Measurements from ENCODE around the gene DYRK2.

Gene DYRK2

DNA sequence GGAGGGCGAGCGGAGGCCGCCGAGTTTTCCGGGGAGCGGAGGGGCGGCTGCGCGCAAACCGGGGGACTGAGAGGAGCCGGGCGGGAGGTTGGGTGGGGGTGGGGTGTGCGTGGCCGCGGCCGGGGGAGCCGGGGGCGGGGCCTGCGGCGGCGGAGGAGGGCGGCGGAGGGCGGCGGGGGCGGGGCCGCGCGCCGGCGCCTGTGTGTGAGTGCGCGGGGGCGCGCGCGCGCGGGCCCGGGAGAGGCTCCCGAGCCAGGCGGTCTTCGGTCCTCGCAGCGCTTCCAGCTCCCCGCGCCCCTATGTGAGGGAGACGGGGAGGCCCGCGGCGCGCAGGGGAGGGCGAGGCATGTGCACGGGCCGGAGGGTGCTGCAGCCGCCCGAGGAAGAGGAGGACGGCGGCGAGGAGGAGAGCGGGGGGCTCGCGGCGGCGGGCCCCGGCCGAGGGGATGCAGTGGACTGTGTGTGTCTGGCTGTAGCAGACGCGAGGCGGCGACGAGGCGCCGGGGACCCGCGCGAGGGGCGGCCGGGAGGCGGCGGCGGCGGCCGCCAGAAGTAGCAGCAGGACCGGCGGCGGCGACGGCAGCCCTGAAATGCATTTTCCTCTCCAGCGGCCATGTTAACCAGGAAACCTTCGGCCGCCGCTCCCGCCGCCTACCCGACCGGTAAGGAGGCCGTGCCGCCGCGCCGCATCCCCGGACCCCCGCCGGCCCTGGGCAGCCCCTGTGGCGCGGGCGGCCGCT lies at the start of gene DYRK2:
Gene DYRK2 (plus strand): TSS at position 225 of the 740 bp plus-strand sequence. CDS start 389 bp downstream, at position 614.
- peak; percentile 72 to 80 for DNase-seq

DNA sequence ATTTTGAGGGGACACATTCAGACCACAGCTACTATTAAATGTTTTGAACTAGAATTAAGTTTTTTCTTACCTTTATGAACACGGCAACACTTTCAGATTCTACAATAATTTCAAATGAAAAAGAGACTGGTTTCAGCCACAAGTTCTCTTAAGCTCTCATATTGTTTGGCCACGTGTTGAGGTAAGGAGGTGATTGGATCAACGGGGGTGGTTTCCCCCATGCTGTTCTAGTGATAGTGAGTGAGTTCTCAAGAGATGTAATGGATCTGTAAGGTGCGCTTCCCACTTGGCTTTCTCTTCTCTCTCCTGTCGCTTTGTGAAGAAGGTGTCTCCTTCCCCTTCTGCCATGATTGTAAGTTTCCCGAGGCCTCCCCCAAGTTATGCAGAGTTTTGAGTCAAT lies 48.9 kb upstream of the DYRK2 start:
- no peak for DNase-seq

GRCh38 chr12:67601126-67601525 lies 47.4 kb upstream of the DYRK2 start:
- DNase-seq = no peak

- no peak for DNase-seq
Measured at GRCh38 chr12:67609226-67609870, 39.2 kb upstream of the DYRK2 start.

DNA sequence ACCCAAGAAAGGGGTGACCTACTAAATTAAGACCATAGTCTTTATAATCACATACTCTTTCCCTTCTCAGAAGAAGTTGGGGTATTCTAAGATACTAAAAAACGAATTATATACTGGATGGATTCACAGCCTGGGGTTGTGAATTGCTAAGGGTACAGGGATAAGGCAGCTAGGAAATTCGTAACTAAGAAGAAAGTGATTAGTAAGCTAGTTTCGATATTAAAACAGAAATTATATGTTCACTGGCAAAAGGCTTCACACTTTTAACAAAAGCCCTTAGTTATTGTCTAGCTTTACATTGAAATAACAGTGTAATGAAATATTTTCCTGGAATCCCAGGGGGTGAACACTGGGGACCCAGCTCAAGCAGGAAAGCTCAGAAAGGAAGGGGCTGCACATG lies 35.5 kb upstream of the DYRK2 start:
- DNase-seq = no peak

DNA sequence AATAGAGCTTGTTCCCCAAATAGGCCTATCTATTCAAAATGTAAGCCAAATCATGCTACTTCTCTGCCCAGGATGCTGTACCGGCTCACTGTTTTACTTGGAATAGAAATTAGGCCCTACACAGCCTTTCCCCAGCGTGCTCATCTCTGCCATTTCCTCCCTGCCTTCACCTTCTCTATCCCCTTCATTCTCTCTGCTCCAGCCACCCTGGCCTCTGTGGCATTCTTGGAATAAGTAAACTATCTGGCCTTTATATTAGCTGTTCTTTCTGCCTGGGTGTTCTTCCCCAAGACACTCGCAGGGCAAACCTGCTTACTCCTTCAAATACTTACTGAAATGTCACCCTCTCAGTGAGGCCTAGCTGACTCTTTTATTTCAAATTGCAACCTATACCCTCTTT lies 30.9 kb upstream of the DYRK2 start:
- DNase-seq = no peak

GRCh38 chr12:67618303-67618702 lies 30.2 kb upstream of the DYRK2 start:
- no peak for DNase-seq

- no peak for DNase-seq
Measured at GRCh38 chr12:67621112-67621511, 27.4 kb upstream of the DYRK2 start.

DNA sequence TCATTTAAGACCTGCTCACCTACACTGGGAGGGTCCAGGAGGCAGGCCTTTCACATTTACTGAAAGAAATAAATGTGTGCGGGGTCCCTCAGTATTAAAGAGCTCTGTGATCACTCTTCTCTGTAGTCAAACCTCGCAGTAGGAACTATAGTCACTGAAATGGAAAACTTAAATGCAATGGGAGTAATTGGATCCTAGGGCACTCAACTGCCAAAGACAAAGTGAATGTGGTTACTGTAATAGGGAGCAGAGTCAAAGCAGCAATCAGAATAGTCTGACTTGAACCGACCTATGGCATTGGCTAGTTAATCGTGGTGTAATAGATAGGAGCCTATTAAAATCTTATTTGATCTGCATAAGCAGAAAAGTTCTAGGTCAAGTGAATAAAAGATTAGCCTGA lies 26.6 kb upstream of the DYRK2 start:
- no peak for DNase-seq

DNA sequence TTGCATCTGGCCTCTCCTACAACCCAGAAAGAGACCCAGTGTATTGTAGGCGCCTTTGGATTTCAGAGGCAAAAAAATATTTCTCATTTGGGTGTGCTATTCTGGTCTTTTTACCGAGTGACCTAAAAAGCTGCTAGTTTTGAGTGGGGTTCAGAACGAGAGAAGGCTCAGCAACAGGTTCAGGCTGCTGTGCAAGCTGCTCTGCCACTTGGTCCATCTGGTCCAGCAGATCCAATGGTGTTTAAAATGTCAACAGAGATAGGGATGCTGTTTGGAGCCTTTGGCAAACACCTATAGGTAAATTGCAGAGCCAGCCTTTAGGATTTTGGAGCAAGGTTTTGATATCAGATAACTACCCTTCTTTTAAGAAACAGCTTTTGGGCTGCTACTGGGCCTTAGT lies 25.3 kb upstream of the DYRK2 start:
- DNase-seq = no peak

GRCh38 chr12:67624355-67624754 lies 24.2 kb upstream of the DYRK2 start:
- DNase-seq = no peak

GRCh38 chr12:67625004-67625403 lies 23.5 kb upstream of the DYRK2 start:
- no peak for DNase-seq

DNA sequence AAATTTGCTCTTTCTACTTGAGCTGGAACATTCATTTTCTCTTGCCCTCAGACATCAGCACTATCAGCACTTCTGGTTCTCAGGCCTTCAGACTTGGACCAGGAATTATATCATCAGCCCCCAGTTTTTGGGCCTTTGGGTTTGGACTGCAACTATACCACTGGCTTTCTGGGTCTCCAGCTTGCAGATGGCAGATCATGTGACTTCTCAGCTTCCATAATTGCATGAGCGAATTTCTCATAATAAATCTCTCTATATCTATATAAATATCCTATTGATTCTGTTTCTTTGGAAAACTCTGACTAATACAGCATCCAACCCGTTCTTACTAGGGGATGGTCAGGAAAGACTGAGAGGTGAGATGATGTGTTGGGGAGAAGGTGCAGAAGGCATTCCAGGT lies 22.4 kb upstream of the DYRK2 start:
- DNase-seq = no peak

GRCh38 chr12:67630373-67631088 lies 18.0 kb upstream of the DYRK2 start:
- peak; percentile 68 to 75 for DNase-seq

DNA sequence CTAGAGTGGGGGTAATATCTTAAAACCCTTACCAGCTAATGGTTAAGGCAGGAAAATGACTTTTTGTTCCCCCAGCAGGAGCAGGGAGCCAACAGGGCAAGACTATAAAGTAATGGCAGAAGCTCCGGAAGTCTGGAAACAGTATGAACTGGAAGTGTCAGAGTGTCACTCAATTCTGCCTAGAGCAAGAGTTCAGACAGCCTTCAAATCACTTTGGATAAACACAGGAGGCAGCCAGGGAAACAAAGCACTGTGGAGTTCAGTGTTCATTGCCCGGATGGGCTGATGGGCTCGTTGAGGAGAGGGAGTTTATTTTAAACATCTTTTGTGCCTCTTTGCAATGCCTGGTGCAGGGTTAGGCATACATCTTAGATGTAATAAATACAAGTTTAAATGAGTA lies 16.5 kb upstream of the DYRK2 start:
- DNase-seq = no peak

DNA sequence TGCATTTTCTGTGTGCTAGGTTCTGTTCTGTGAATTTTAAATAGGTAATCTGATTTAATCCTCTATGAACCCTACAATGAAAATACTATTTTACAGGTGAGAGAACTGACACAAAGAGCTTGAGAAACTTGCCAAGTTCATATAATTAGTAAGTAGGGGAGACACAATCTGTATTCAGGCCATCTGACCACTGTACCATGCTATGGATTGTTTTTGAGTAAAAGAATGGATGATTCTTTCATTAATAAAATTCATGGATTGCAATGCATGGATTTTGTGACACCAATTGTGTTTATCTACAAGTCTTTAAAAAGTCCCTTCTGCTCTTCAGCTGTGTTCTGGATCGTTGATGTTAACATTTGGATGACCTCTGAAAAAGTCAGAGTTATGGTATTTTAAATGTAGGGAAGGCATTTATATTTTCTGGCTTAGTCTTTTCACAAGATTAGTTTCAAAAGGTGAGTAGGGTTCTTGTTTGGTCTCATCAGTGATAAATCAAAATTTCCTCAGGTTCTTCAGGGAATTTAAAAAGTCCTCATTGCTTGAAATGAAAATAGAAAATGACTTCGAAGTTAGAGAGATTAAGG lies 15.4 kb upstream of the DYRK2 start:
- DNase-seq = no peak

- no peak for DNase-seq
Measured at GRCh38 chr12:67633708-67634107, 14.8 kb upstream of the DYRK2 start.

- DNase-seq = no peak
Measured at GRCh38 chr12:67634303-67634761, 14.2 kb upstream of the DYRK2 start.

- DNase-seq = no peak
Measured at GRCh38 chr12:67637718-67638117, 10.8 kb upstream of the DYRK2 start.

GRCh38 chr12:67638694-67639093 lies 9.9 kb upstream of the DYRK2 start:
- no peak for DNase-seq

DNA sequence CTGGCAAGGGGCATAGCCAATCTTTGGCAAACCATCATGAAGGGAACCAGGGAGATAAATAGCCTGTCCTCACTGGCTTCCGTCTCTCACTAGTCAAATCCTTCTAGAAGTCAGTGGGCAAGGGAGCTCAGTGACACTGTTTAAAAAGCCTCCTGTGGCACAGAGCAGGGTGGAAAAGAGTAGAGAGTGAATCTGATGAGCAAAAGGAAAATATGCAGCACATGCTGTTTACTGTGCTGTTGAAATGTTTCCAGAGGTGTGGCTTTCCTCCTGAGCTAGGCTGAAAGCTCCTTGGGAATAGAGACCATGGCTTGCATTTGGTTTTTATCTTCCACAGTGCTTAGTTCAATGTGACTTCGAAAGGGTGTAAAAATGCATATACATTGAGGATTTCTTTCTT lies 7.7 kb upstream of the DYRK2 start:
- no peak for DNase-seq

DNA sequence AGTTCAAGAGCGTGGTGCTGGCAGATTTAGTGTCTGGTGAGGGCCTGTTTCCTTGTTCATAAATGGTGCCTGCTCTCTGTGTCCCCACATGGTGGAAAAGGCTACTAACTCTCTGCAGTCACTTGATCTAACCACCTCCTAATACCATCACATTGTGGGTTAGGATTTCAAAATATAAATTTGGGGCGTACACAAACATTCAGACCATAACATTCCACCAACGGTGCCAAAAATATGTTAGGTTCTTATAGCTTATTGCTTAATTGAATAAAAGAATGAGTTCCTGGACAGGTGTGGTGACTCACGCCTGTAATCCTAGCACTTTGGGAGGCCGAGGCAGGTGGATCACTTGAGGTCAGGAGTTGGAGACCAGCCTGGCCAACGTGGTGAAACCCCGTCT lies 3.4 kb upstream of the DYRK2 start:
- no peak for DNase-seq

DNA sequence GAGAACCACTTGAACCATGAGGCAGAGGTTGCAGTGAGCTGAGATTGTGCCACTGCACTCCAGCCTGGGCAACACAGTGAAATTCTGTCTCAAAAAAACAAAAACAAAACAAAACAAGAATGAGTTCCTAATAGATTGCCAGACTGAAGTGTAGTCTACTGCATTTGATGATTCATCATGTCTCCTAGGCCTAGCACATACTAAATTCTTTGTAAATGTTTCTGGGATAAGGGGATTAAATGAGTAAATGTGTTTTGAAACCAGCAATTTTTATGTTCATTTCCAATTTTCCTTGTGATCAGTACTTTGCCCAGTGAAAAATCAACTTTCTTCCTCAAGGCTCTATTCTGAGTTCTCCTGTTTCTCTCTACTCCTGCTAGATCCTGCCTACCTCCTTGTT lies 2.9 kb upstream of the DYRK2 start:
- no peak for DNase-seq

DNA sequence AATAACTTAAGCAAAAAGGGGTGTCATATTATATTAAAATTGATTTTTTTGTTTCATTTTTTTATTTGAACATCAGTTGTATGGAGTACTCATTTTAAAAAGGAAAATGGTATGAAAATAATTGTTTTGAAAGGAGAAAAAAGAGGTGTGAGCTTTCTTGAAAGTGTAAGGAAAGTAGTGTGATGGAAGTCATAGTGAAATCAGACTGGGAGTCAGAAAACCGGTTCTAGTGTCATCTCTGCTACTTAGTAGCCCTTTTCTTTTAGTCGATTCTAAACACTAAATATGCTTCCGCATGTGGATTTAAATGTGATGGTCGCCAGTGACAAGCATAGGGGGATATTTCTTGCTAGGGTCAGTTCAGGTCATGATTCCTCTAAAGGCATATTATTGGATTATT lies 1.8 kb upstream of the DYRK2 start:
- no peak for DNase-seq
